Heart left ventricle (tissue), 16 donors: Measurements from ENCODE around the gene IMPDH2. TPM values are rescaled to one million over a fixed set of nuclear protein-coding genes. Genes with fewer than 3 reads are reported as not detected.
A peak's percentile ranks its signal among the peaks of the same experiment; 100 is the strongest.

Source experiments
- ATAC-seq, 4 donors: fragments of 200-7000 bp; cut with Tn5 transposase; one replicate each; pipeline ENCODE4 v1.9.1; 2020 to 2022; ENCODE audit warnings: moderate library complexity in 4 of 4, mild to moderate bottlenecking in 3 of 4, moderate number of reproducible peaks in 1 of 4
- DNase-seq, 5 donors: peaks; one replicate each; pipeline ENCODE4 v3.0.0-alpha.2; 2020
- H3K27ac ChIP-seq, 12 donors: fragments of 200-600 bp; sonication (generic) in 4 of 12; one replicate each; pipeline versions ENCODE4 v1.5.0 to v1.8.0; 2016 to 2022; ENCODE audit warnings: mild to moderate bottlenecking in 2 of 12
- H3K27me3 ChIP-seq, 9 donors: fragments of 200-600 bp; sonication (generic) in 2 of 9; one replicate each; pipeline versions ENCODE4 v1.5.1 to v1.8.0; 2016 to 2022; ENCODE audit warnings: mild to moderate bottlenecking in 3 of 9
- H3K36me3 ChIP-seq, 9 donors: fragments of 200-600 bp; sonication (generic) in 2 of 9; one replicate each; pipeline versions ENCODE4 v1.5.0 to v1.8.0; 2018 to 2022; ENCODE audit warnings: mild to moderate bottlenecking in 2 of 9
- H3K4me1 ChIP-seq, 12 donors: fragments of 200-600 bp; sonication (generic) in 4 of 12; one replicate each; pipeline versions ENCODE4 v1.5.0 to v1.8.0; 2016 to 2022; ENCODE audit warnings: mild to moderate bottlenecking in 3 of 12
- H3K4me3 ChIP-seq, 12 donors: fragments of 200-600 bp; sonication (generic) in 4 of 12; one replicate each; pipeline versions ENCODE4 v1.5.0 to v1.8.0; 2017 to 2022; ENCODE audit warnings: mild to moderate bottlenecking in 9 of 12, moderate library complexity in 4 of 12
- H3K9me3 ChIP-seq, 12 donors: fragments of 200-600 bp; sonication (generic) in 4 of 12; one replicate each; pipeline versions ENCODE4 v1.5.0 to v1.8.0; 2016 to 2022; ENCODE audit warnings: mild to moderate bottlenecking in 1 of 12
- POLR2A ChIP-seq, 2 donors: fragments of 450-650 bp; IDR thresholded peaks; one replicate each; pipeline ENCODE4 v1.6.1; 2017; ENCODE audit warnings: antibody characterized with exemption in 2 of 2, mild to moderate bottlenecking in 2 of 2, moderate library complexity in 2 of 2
- WGBS, 4 donors: extraction: QIAGEN DNeasy Blood & Tissue Kit in 2 of 4; methylation state at CpG; one replicate each; pipeline versions ENCODE4 v1.1.5 to v1.1.7; 2013 to 2018; 5-methylcytosine and 5-hydroxymethylcytosine counted together
- intact Hi-C, 10 donors: fragments of 100-400 bp; cut with DNase I; formaldehyde crosslinking; loops; one replicate each; pipeline versions ENCODE4 v1.11.1 to v1.14.2; 2022
- polyA plus RNA-seq, 2 donors: library from polyadenylated mRNA; stranded (reverse); fragments of 200-250 nt; gene quantifications; one replicate each; pipeline ENCODE4 v1.2.3, GENCODE V29; 2013
- total RNA-seq, 9 donors: library from RNA; depleted of rRNA in 2 of 9; stranded (reverse); fragments of >200 nt in 2 of 9; fragmentation: NEBNext Ultra II Directional in 3 of 9; extraction: Animal tissue kit (Norgen Biotek cat#: 25700) in 3 of 9; gene quantifications; one replicate each; pipeline versions ENCODE4 v1.1.0 to v1.2.4, GENCODE V29; 2016 to 2023
- TF ChIP-seq, protein P1 (sequence below), 12 donors: fragments of 200-600 bp; sonication (generic) in 4 of 12; IDR thresholded peaks; one replicate each; pipeline versions ENCODE4 v1.5.0 to v1.8.0; 2018 to 2022; ENCODE audit warnings: antibody characterized with exemption in 12 of 12, mild to moderate bottlenecking in 5 of 12
- donor health status: ischemic (EF 13 %, LVEDD 7.1; RV severe dilation, severe dysfunction).
- donor health status: healthy with polysubstance abuse.
- donor health status: DM: no; HTN: yes; CAD: no.
- donor health status: DM: no; HTN: no; CAD: no.
- donor health status: ischemic (EF 25% LVEDD 6.9; RV normal size, moderate dysfunction).
- donor health status: ischemic (EF 25% LVEDD 5.7; RV mildly dilated, moderate dysfunction).
- donor health status: healthy.
- donor health status: DM: yes; HTN: yes; CAD: no.
- donor health status: ischemic (EF 35%, LVEDD 5.7; RV mildly dilated, moderate dysfunction).
- donor health status: nonischemic (EF 11% LVEDD 7.7; RV severe dilation, severe dysfunction).
- donor health status: DM: yes; HTN: yes; CAD: no.
- donor health status: PGD.
- donor health status: ischemic (EF 29% LVEDD 5.4; RV normal size, mild dysfunction).
- donor health status: nonischemic (EF 23%, LVEDD 6.1; RV moderate dilation, normal function).

The IMPDH2 gene
- total and polyA plus RNA-seq, 11 donors: 35.9 to 116 (median 55.4) TPM

DNA sequence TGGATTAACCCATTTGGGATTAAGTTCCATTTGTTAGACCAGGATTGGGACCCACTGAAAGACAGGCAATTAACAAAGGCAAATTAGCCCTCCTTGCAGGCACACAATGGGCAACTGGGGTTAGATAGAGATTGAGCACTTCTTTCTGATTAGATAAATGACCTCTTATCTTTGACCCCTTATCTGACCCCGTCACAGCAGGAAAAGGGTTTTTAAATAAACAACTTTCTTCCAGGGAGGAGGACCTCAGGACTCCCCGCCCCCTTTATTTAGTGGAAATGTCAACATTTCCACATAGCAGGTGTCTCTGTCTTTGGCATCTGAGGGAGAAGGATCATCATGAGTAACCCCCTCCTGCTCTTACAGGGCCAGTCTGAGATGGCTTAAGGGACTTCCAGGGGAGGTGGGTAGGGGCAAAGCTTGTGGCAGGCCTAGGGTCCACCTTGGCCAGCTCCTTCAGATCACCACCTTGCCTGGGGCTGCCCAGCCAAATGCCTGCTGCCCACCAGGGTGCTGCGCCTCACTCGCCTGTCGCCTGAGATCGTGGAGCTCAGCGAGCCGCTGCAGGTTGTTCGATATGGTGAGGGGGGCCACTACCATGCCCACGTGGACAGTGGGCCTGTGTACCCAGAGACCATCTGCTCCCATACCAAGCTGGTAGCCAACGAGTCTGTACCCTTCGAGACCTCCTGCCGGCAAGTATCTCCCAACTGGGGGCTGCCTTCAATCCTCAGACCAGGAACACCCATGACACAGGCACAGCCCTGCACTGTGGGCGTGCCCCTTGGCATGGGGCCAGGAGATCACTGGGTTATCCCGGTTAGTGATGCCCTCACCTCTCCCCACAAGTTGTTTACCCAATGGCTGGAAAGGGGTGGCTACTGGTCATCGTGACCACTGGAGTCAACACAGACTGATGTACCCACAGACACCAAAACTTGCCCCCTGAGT, 24.6 kb downstream of the IMPDH2 start:
- Histone ChIP-seq H3K27me3 (no peaks in the 10 kb centered on the region), H3K9me3 (no peaks in the 10 kb centered on the region), H3K4me3 (no peak overlapping the region), H3K36me3 (peaks cover 0 to 15% (median 0%) of the 10 kb centered on the region in 9 donors), H3K4me1 (peaks cover 0 to 20% (median 16%) of the 10 kb centered on the region in 12 donors), H3K27ac (no peak overlapping the region)
- intact Hi-C loops: no loop called here
- peak in 1 of 5 donors; percentile 31 for DNase-seq
- no peak for ATAC-seq
- 86 to 93% (median 87%) methylated on average over 12 to 16 of the region's 16 CpGs for WGBS, 4 donors
- TF ChIP-seq POLR2A (IDR thresholded peaks at IDR 0.05): no peak
- TF ChIP-seq, protein P1, sequence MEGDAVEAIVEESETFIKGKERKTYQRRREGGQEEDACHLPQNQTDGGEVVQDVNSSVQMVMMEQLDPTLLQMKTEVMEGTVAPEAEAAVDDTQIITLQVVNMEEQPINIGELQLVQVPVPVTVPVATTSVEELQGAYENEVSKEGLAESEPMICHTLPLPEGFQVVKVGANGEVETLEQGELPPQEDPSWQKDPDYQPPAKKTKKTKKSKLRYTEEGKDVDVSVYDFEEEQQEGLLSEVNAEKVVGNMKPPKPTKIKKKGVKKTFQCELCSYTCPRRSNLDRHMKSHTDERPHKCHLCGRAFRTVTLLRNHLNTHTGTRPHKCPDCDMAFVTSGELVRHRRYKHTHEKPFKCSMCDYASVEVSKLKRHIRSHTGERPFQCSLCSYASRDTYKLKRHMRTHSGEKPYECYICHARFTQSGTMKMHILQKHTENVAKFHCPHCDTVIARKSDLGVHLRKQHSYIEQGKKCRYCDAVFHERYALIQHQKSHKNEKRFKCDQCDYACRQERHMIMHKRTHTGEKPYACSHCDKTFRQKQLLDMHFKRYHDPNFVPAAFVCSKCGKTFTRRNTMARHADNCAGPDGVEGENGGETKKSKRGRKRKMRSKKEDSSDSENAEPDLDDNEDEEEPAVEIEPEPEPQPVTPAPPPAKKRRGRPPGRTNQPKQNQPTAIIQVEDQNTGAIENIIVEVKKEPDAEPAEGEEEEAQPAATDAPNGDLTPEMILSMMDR (IDR thresholded peaks at IDR 0.05): no peak

DNA sequence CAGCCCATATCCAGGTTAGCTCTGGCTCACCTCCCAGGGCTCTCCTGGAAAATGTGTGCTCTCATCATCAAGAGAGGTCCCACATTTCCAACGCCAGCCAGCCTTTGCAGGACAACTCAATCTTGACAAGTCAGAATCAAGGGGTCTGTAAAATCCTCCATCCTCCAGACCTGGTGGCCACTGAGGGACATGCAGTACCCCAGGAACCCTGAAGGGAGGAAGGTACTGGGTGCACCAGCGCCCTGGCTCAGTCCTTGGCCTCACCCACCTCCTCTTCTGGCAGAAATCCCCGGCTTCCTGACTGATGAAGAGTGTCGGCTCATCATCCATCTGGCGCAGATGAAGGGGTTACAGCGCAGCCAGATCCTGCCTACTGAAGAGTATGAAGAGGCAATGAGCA, 28.0 kb downstream of the IMPDH2 start:
- 81 to 88% (median 87%) methylated on average over 6 of the region's 6 CpGs for WGBS, 4 donors

DNA sequence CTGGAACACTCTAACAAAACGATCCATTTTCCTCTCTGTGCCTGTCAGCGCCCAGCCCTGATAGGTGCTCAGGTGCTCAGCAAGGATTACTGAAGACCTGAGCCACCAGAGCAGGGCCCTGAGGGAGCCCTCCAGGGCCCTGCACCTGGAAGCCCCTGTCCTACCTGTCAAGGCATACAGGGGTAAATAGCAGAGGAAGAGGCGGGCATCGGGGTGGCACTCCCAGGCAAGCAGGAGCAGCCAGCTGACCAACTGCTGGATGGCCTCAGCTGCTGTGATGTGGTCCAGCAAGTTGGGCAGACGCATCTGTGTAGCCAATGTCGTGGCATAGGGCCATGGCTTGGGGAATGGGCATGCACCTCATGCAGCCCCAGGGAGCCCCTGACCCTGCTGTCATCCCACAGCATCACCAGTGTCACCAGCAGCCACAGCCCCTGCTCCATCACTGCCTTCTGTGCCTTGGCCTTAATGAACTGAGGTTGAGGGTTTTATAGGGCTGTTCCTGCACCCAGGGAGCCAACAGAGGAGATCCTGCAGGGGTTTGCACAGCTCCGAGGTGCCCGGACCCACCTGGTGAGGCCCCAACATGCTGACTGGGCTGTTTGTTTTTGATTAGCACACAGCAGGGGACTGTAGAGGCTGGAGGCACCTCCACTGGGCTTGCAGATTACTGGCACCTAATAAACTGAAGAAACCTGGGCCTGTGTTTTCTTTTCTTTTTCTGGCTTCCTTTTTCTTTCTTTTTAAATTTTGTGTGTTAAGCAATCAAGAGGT, 29.9 kb downstream of the IMPDH2 start:
- TF ChIP-seq POLR2A (IDR thresholded peaks at IDR 0.05): no peak
- TF ChIP-seq, protein P1 (IDR thresholded peaks at IDR 0.05): no peak
- Histone ChIP-seq H3K4me3 (no peak overlapping the region), H3K27me3 (no peaks in the 10 kb centered on the region), H3K27ac (no peak overlapping the region), H3K9me3 (no peaks in the 10 kb centered on the region), H3K36me3 (peaks cover 0 to 29% (median 3%) of the 10 kb centered on the region in 9 donors), H3K4me1 (no peaks in the 10 kb centered on the region)
- DNase-seq (no peak), ATAC-seq (no peak)
- WGBS, 4 donors: 85 to 96% (median 87%) methylated on average over 6 to 8 of the region's 8 CpGs
- intact Hi-C loops: no loop called here

More for the DNA sequence above, 28.0 kb downstream of the IMPDH2 start:
- Histone ChIP-seq H3K27ac (no peak overlapping the region), H3K9me3 (no peaks in the 10 kb centered on the region), H3K27me3 (no peaks in the 10 kb centered on the region), H3K36me3 (peaks cover 0 to 26% (median 3%) of the 10 kb centered on the region in 9 donors), H3K4me1 (peaks cover 0 to 5% (median under 1%) of the 10 kb centered on the region in 12 donors), H3K4me3 (no peak overlapping the region)
- DNase-seq: no peak
- TF ChIP-seq, protein P1 (IDR thresholded peaks at IDR 0.05): no peak
- no peak for TF ChIP-seq POLR2A (IDR thresholded peaks at IDR 0.05)
- intact Hi-C loops: no loop called here
- no peak for ATAC-seq
